CD8-positive, alpha-beta memory T cell (primary cell): ENCODE results near the gene TMEM30B. TPM values are rescaled to one million over a fixed set of nuclear protein-coding genes. Genes with fewer than 3 reads are reported as not detected.
A peak's percentile ranks its signal among the peaks of the same experiment; 100 is the strongest.

Experiments
- CTCF ChIA-PET: fragments of 350-600 bp; sonication (Branson Sonifier 250); formaldehyde crosslinking; loops from one replicate; lab custom pipeline; 2021; ENCODE audit warnings: antibody characterized with exemption; lab: Charles Lee
- POLR2A ChIA-PET: fragments of 350-600 bp; sonication (Branson Sonifier 250); formaldehyde crosslinking; loops from one replicate; lab custom pipeline; 2021; ENCODE audit warnings: antibody characterized with exemption; lab: Charles Lee
- DNase-seq, 5 donors: peaks; one replicate each; pipeline versions ENCODE4 v3.0.0 to v3.0.0-alpha.2; 2020 to 2022; ENCODE audit warnings: mixed read lengths in 1 of 5
- H3K27ac ChIP-seq: one replicate; pipeline ENCODE4 v1.7.0; 2013; ENCODE audit warnings: low read depth, mild to moderate bottlenecking, low read length, moderate library complexity
- H3K27me3 ChIP-seq: 2 replicates; pipeline ENCODE4 v1.7.0; 2013; ENCODE audit warnings: low read length, mild to moderate bottlenecking; ENCODE audit not compliant: insufficient read depth, poor library complexity, severe bottlenecking
- H3K36me3 ChIP-seq: 2 replicates; pipeline ENCODE4 v1.7.0; 2013; ENCODE audit warnings: mild to moderate bottlenecking, low read length, moderate library complexity; ENCODE audit not compliant: insufficient read depth
- H3K4me1 ChIP-seq: 2 replicates; pipeline ENCODE4 v1.7.0; 2013; ENCODE audit warnings: mild to moderate bottlenecking, low read length, moderate library complexity; ENCODE audit not compliant: insufficient read depth
- H3K4me3 ChIP-seq: 2 replicates; pipeline ENCODE4 v1.7.0; 2013; ENCODE audit warnings: mild to moderate bottlenecking, low read length
- H3K9me3 ChIP-seq: 2 replicates; pipeline ENCODE4 v1.7.0; 2013; ENCODE audit warnings: mild to moderate bottlenecking, low read length
- H3K27ac Mint-ChIP-seq, 8 donors: one replicate each; pipeline ENCODE4 v1.8.0; 2020 to 2021; ENCODE audit warnings: mixed read lengths in 8 of 8, mild to moderate bottlenecking in 6 of 8, inconsistent platforms in 3 of 8, moderate library complexity in 3 of 8
- H3K27me3 Mint-ChIP-seq, 2 donors: one replicate each; pipeline ENCODE4 v1.8.0; 2020 to 2021; ENCODE audit warnings: mixed read lengths in 2 of 2, mild to moderate bottlenecking in 1 of 2, moderate library complexity in 1 of 2
- H3K36me3 Mint-ChIP-seq, 3 donors: one replicate each; pipeline ENCODE4 v1.8.0; 2020 to 2021; ENCODE audit warnings: mixed read lengths in 3 of 3, inconsistent platforms in 1 of 3, mild to moderate bottlenecking in 1 of 3
- H3K4me1 Mint-ChIP-seq, 3 donors: one replicate each; pipeline ENCODE4 v1.8.0; 2020 to 2021; ENCODE audit warnings: mixed read lengths in 3 of 3, inconsistent platforms in 1 of 3, mild to moderate bottlenecking in 1 of 3
- H3K4me3 Mint-ChIP-seq, 7 donors: one replicate each; pipeline ENCODE4 v1.8.0; 2020 to 2021; ENCODE audit warnings: mixed read lengths in 7 of 7, mild to moderate bottlenecking in 6 of 7, moderate library complexity in 4 of 7, inconsistent platforms in 2 of 7
- H3K9me3 Mint-ChIP-seq, 5 donors: one replicate each; pipeline ENCODE4 v1.8.0; 2020 to 2022; ENCODE audit warnings: mixed read lengths in 5 of 5, mild to moderate bottlenecking in 3 of 5, moderate library complexity in 2 of 5, inconsistent platforms in 1 of 5
- polyA plus RNA-seq: library from polyadenylated mRNA; unstranded; fragments of 300-500 nt; fragmentation: Illumina TruSeq; gene quantifications from one replicate; pipeline ENCODE4 v1.2.3, GENCODE V29; 2021
- total RNA-seq, 2 experiments: library from RNA; stranded (reverse); gene quantifications; one replicate each; pipeline ENCODE4 v1.2.3, GENCODE V29; 2021

Gene TMEM30B
- total and polyA plus RNA-seq, 3 experiments from 2014 or later = 1.7 to 6.5 (median 1.9) TPM

DNA sequence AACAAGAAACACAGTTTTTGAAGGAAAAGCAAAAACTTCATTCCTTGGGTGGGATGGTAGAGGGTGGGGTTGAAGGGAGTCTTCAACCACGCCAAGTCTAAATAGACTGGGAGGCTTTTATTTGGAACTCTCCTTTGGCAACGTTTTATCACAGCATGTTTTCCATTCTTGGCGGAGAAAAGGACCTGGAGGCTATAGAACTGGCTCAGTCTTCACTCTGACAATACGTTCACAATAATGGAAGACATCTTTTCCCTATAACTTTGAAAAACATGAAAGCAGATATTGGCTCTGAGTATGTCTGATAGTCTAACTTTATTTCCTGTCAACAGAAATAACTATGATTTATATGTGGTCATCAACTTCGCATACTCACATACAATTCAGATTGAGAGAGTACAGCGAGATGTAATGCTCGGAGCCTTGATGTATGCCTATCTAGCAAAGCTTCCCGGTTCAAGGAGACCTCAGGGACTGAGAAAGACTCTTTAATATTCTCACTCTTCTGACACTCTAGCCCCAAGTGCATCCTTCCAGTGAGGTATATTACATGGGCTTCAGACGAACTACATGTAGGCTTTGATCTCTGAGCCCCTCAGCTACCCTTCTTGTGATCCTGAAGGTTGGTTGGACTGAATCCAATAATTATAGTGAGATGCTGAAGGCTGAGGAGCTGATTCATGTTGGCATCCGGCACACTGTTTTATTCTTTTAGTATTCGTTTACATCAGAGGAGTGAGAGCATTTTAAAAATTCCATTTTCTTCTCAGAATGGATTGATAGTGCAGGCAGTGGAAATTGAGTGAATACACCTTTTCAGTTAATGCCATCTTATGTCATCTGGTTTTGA, 14.0 kb downstream of the TMEM30B start:
- CTCF ChIA-PET = interaction anchor here (4.9 to 6.1 kb wide), 2 partner anchors 16 to 570 kb away, joined by 14 to 89 read pairs; partner anchors contain the start of gene TMEM30B
- H3K36me3 Mint-ChIP-seq = no peaks in the 10 kb centered on the region
- H3K4me1 Mint-ChIP-seq = peaks cover 0 to 7% (median 4%) of the 10 kb centered on the region in 3 donors
- peaks cover 25 to 46% of the 10 kb centered on the region in 2 donors for H3K27me3 Mint-ChIP-seq
- Histone ChIP-seq H3K9me3 (no peaks in the 10 kb centered on the region), H3K27me3 (peaks cover 4% of the 10 kb centered on the region), H3K4me3 (no peak overlapping the region), H3K27ac (no peak overlapping the region), H3K4me1 (peaks cover 5% of the 10 kb centered on the region), H3K36me3 (no peaks in the 10 kb centered on the region)
- POLR2A ChIA-PET = no interaction called here
- no peaks in the 10 kb centered on the region for H3K9me3 Mint-ChIP-seq
- no peak for DNase-seq
- H3K4me3 Mint-ChIP-seq = no peak overlapping the region
- H3K27ac Mint-ChIP-seq = no peak overlapping the region

DNA sequence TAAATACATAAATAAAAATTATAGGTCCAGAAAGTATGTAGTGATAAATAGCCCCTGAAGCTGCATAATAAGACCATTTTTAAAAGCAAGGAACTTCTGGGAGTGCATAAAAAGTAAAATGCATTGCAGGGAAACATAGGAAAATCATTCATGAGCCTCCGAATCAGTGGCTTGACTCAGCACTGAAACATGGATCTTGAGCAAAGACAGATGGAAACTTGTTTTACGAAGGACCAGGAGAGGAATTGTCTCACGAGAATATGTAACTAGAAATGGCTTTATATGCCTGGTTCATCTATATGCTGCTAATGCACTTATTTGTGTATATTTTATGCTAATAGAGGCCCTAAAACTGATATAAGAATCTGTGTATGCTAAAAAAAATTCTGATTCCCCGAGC, 14.7 kb downstream of the TMEM30B start:
- Histone ChIP-seq H3K27ac (no peak overlapping the region), H3K4me3 (no peak overlapping the region), H3K36me3 (no peaks in the 10 kb centered on the region), H3K27me3 (peaks cover 4% of the 10 kb centered on the region), H3K9me3 (no peaks in the 10 kb centered on the region), H3K4me1 (peaks cover 5% of the 10 kb centered on the region)
- H3K27me3 Mint-ChIP-seq = peaks cover 25 to 43% of the 10 kb centered on the region in 2 donors
- POLR2A ChIA-PET = no interaction called here
- H3K4me1 Mint-ChIP-seq = peaks cover 0 to 7% (median 4%) of the 10 kb centered on the region in 3 donors
- H3K27ac Mint-ChIP-seq = no peak overlapping the region
- H3K36me3 Mint-ChIP-seq = no peaks in the 10 kb centered on the region
- CTCF ChIA-PET = interaction anchor here (4.9 kb wide), 1 partner anchor 571 kb away, joined by 14 read pairs; no protein-coding TSS in a partner anchor
- H3K4me3 Mint-ChIP-seq = no peak overlapping the region
- no peak for DNase-seq
- H3K9me3 Mint-ChIP-seq = no peaks in the 10 kb centered on the region

DNA sequence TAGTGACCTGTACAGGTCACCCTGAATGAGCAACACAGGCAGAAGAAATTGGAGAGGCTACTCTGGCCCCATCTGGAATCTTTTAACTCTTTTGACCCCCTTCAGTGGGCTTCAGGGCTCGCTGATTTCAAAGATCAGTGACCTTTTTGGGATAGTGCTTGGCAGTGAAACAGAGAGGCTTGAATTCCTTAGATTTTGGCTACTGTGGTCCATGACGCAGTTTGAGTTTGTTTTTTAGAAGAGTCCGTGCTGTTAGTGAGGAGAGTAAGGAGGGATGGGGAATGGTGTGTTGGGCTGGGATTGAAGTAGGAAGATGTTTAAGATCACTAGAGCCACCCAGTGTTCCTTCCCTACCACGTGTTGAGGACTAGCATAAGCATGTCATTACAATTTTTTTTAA, 16.5 kb downstream of the TMEM30B start:
- no peaks in the 10 kb centered on the region for H3K36me3 Mint-ChIP-seq
- Histone ChIP-seq H3K4me1 (peaks cover 1% of the 10 kb centered on the region), H3K27me3 (peaks cover 4% of the 10 kb centered on the region), H3K27ac (no peak overlapping the region), H3K4me3 (no peak overlapping the region), H3K9me3 (no peaks in the 10 kb centered on the region), H3K36me3 (no peaks in the 10 kb centered on the region)
- H3K4me1 Mint-ChIP-seq = peaks cover 0 to 3% (median 1%) of the 10 kb centered on the region in 3 donors
- H3K27ac Mint-ChIP-seq = peak overlapping the region in 1 of 8 donors; percentile 7
- ChIA-PET POLR2A (no interaction called here), CTCF (interaction anchor here (4.9 kb wide), 1 partner anchor 573 kb away, joined by 14 read pairs; no protein-coding TSS in a partner anchor)
- H3K4me3 Mint-ChIP-seq = no peak overlapping the region
- H3K27me3 Mint-ChIP-seq = peaks cover 22 to 45% of the 10 kb centered on the region in 2 donors
- H3K9me3 Mint-ChIP-seq = no peaks in the 10 kb centered on the region
- DNase-seq = no peak

DNA sequence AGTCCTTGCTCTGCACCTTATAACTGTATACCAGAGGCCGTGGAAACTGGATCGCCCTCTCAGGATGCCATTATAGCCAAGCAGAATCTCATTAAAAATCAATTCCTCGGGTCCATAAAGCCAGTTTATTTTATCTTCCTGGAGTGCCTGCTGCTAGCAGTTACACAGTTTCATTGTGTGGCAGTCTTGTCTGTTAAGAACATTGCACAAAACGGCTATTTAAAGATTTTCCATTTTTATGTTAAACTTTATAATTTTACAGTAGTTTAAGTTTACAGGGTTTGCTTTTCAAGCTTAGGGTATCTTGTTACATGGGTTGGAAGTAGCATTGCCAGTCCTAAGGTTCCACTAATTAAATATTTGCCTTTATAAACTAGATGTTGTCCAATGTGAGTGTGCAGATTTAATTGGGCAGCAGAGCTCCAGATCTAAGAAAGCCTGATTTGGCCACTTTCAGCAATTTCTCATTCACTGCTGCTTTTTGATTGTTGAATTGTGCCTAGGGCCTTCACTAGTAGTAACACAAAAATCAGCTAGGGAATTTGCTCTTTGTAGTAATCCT, 17.0 kb downstream of the TMEM30B start:
- DNase-seq = no peak
- Mint-ChIP-seq H3K27me3 (peaks cover 19 to 42% of the 10 kb centered on the region in 2 donors), H3K4me1 (no peaks in the 10 kb centered on the region), H3K9me3 (no peaks in the 10 kb centered on the region), H3K4me3 (no peak overlapping the region), H3K27ac (no peak overlapping the region), H3K36me3 (no peaks in the 10 kb centered on the region)
- Histone ChIP-seq H3K27me3 (peaks cover 4% of the 10 kb centered on the region), H3K4me3 (no peak overlapping the region), H3K27ac (no peak overlapping the region), H3K4me1 (no peaks in the 10 kb centered on the region), H3K9me3 (no peaks in the 10 kb centered on the region), H3K36me3 (no peaks in the 10 kb centered on the region)
- CTCF ChIA-PET = interaction anchor here (2.1 to 4.9 kb wide), 2 partner anchors 16 to 573 kb away, joined by 5 to 14 read pairs; no protein-coding TSS in a partner anchor
- POLR2A ChIA-PET = no interaction called here

DNA sequence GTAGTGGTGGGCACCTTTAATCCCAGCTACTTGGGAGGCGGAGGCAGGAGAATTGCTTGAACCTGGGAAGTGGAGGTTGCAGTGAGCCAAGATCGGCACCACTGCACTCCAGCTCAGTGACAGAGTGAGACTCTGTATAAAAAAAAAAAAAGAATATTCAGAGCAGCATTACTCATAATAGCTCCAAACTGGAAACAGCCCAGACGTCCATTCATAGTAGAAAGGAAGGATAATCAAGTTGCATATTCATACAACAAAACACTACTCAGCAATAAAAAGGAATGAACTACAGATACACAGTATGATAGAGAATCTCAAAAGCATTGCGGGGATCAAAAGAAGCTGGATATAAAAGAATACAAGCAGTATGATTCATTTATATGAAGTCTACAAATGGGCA, 19.1 kb downstream of the TMEM30B start:
- Histone ChIP-seq H3K4me1 (no peaks in the 10 kb centered on the region), H3K36me3 (no peaks in the 10 kb centered on the region), H3K27ac (no peak overlapping the region), H3K9me3 (no peaks in the 10 kb centered on the region), H3K4me3 (no peak overlapping the region), H3K27me3 (no peaks in the 10 kb centered on the region)
- Mint-ChIP-seq H3K27me3 (peaks cover 28 to 45% of the 10 kb centered on the region in 2 donors), H3K4me3 (no peak overlapping the region), H3K9me3 (no peaks in the 10 kb centered on the region), H3K36me3 (no peaks in the 10 kb centered on the region), H3K4me1 (no peaks in the 10 kb centered on the region), H3K27ac (no peak overlapping the region)
- ChIA-PET CTCF (interaction anchor here (2.1 kb wide), 1 partner anchor 18 kb away, joined by 5 read pairs; no protein-coding TSS in a partner anchor), POLR2A (no interaction called here)
- DNase-seq = no peak

DNA sequence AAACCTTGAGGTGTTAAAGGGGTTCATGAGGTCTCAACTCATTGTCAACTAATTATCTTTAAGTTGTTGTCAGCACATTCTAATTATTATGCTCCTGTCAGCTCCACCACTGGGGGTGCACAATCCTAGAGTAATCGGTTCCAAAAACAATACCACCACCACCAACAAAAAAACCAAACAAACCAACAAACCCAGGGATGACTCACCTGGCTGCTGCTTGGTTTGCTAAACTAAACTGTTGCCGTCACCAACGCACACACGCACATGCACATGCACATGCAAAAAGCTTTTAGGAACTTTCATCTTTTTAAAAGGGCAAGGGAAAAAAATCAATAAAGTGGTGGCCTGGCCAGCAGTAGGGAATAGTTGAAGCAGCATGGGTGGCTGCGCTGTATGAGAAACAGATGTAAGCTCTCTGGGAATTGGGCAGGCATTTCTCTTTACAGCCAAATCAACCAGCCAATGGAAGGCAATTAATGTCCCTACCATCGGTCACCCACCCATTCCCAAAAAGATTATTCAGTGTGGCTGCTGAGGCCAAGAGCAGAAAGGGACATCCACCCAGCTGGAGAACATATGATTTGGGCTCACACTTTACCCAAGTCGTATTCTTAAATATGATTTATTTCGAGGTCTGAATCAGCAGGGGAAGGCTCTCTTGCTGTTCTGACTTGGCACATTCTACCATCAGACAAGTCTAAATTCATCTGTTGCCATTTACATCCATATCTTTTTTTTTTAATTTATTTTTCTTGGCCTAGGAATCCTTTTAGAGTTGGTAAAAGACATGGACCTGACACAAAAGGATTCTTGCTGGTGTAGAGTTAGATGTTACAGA, 20.0 kb downstream of the TMEM30B start:
- ChIA-PET CTCF (interaction anchor here (1.1 to 1.2 kb wide), 2 partner anchors 8 to 19 kb away, joined by 3 to 7 read pairs; no protein-coding TSS in a partner anchor), POLR2A (no interaction called here)
- no peak overlapping the region for H3K27ac Mint-ChIP-seq
- no peak overlapping the region for H3K4me3 ChIP-seq
- H3K4me3 Mint-ChIP-seq = no peak overlapping the region
- peaks cover 31 to 46% of the 10 kb centered on the region in 2 donors for H3K27me3 Mint-ChIP-seq
- no peaks in the 10 kb centered on the region for H3K4me1 ChIP-seq
- no peaks in the 10 kb centered on the region for H3K36me3 ChIP-seq
- no peak for DNase-seq
- no peaks in the 10 kb centered on the region for H3K9me3 Mint-ChIP-seq
- H3K27me3 ChIP-seq = no peaks in the 10 kb centered on the region
- no peak overlapping the region for H3K27ac ChIP-seq
- H3K36me3 Mint-ChIP-seq = no peaks in the 10 kb centered on the region
- H3K9me3 ChIP-seq = no peaks in the 10 kb centered on the region
- H3K4me1 Mint-ChIP-seq = no peaks in the 10 kb centered on the region

DNA sequence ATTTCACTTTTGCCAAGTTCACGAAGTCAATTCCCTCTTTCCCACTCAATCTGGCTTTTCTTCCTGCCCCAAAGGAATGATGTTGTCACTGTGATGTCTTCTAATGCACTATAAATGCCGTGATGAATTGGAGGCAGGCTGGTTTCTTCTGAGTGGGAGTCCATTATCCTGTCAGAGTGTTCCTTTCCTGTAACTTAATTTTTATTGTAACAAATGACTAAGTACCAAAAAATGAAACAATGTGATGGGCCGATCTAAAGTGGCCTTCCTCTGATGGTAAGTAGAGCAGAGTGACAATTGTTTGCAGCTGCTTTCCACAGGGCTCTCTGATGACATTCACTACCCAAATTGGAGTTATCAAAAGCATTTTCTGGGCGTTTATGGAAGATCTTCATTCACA, 22.2 kb downstream of the TMEM30B start:
- H3K27ac ChIP-seq = no peak overlapping the region
- no peaks in the 10 kb centered on the region for H3K9me3 ChIP-seq
- ChIA-PET POLR2A (no interaction called here), CTCF (no interaction called here)
- no peaks in the 10 kb centered on the region for H3K36me3 Mint-ChIP-seq
- no peak overlapping the region for H3K4me3 Mint-ChIP-seq
- H3K27ac Mint-ChIP-seq = no peak overlapping the region
- no peaks in the 10 kb centered on the region for H3K27me3 ChIP-seq
- H3K4me1 Mint-ChIP-seq = no peaks in the 10 kb centered on the region
- no peaks in the 10 kb centered on the region for H3K36me3 ChIP-seq
- DNase-seq = no peak
- H3K9me3 Mint-ChIP-seq = no peaks in the 10 kb centered on the region
- no peak overlapping the region for H3K4me3 ChIP-seq
- H3K4me1 ChIP-seq = no peaks in the 10 kb centered on the region
- peaks cover 23 to 42% of the 10 kb centered on the region in 2 donors for H3K27me3 Mint-ChIP-seq
